ENCODE measurements around the gene LAMTOR1.

The LAMTOR1 gene

GRCh38 chr11:72116019-72116755 lies 13.1 kb upstream of the LAMTOR1 start:
- DNase-seq: no peak

GRCh38 chr11:72114570-72114969 lies 11.5 kb upstream of the LAMTOR1 start:
- no peak for DNase-seq

GRCh38 chr11:72112978-72113808 lies 10.1 kb upstream of the LAMTOR1 start:
- no peak for DNase-seq

- DNase-seq: peak; percentile 85 to 93 (median 90)
Measured at GRCh38 chr11:72112143-72112977, 9.3 kb upstream of the LAMTOR1 start, which contains the start of gene ANAPC15. TSS of gene ANAPC15 (minus strand) at chr11:72112695. CDS start at chr11:72111276, 1,419 bp downstream.

- no peak for DNase-seq
Measured at GRCh38 chr11:72111300-72112142, 8.4 kb upstream of the LAMTOR1 start.

GRCh38 chr11:72105888-72106287 lies 2.8 kb upstream of the LAMTOR1 start, which contains the start of gene TOMT:
TSS of gene TOMT (plus strand) at chr11:72105924. CDS start at chr11:72105952, 28 bp downstream.
- no peak for DNase-seq

GRCh38 chr11:72103754-72104167 lies 664 bp upstream of the LAMTOR1 start:
- DNase-seq: no peak

- DNase-seq: no peak
Measured at GRCh38 chr11:72102631-72102945, 509 bp downstream of the LAMTOR1 start.

- DNase-seq: no peak
Measured at GRCh38 chr11:72102162-72102561, 935 bp downstream of the LAMTOR1 start.

- no peak for DNase-seq
Measured at GRCh38 chr11:72100462-72100861, 2.6 kb downstream of the LAMTOR1 start.

GRCh38 chr11:72100009-72100408 lies 3.1 kb downstream of the LAMTOR1 start:
- no peak for DNase-seq

GRCh38 chr11:72098741-72099140 lies 4.4 kb downstream of the LAMTOR1 start:
- DNase-seq: no peak

- DNase-seq: peak in 3 of 4 experiments; percentile 14 to 67 (median 42)
Measured at GRCh38 chr11:72091292-72091691, 11.8 kb downstream of the LAMTOR1 start.

GRCh38 chr11:72088076-72088808 lies 14.9 kb downstream of the LAMTOR1 start:
- no peak for DNase-seq

- no peak for DNase-seq
Measured at GRCh38 chr11:72085621-72086351, 17.3 kb downstream of the LAMTOR1 start.

- DNase-seq: no peak
Measured at GRCh38 chr11:72084965-72085364, 18.1 kb downstream of the LAMTOR1 start.

- no peak for DNase-seq
Measured at GRCh38 chr11:72084076-72084475, 19.0 kb downstream of the LAMTOR1 start.

GRCh38 chr11:72083414-72083813 lies 19.7 kb downstream of the LAMTOR1 start:
- no peak for DNase-seq

GRCh38 chr11:72081821-72082453 lies 21.2 kb downstream of the LAMTOR1 start:
- no peak for DNase-seq

- DNase-seq: no peak
Measured at GRCh38 chr11:72081184-72081644, 21.9 kb downstream of the LAMTOR1 start.
